Panc1 (cell line): ENCODE results near the gene C9orf85. TPM values are rescaled to one million over a fixed set of nuclear protein-coding genes. Genes with fewer than 3 reads are reported as not detected.

Source experiments
- ATAC-seq: fragments of 200-7000 bp; cut with Tn5 transposase; 2 replicates; pipeline ENCODE4 v1.9.1; 2020; ENCODE audit warnings: mild to moderate bottlenecking, moderate library complexity
- BruUV-seq: library from RNA; stranded (reverse); fragments of 400-500 nt; replicated peaks from 2 replicates; lab custom pipeline; 2021; lab: Mats Ljungman, UMichigan
- CTCF ChIA-PET: fragments of 300-600 bp; sonication (Branson Sonifier 250); formaldehyde crosslinking; loops from one replicate; lab custom pipeline; 2022; ENCODE audit warnings: antibody characterized with exemption; lab: Charles Lee
- POLR2A ChIA-PET: fragments of 300-600 bp; sonication (Branson Sonifier 250); formaldehyde crosslinking; loops from one replicate; lab custom pipeline; 2022; ENCODE audit warnings: antibody characterized with exemption; lab: Charles Lee
- DNase-seq: peaks from one replicate; pipeline ENCODE4 v3.0.0-alpha.2; 2010; ENCODE audit warnings: low read depth, low spot score
- H3K27ac ChIP-seq: 2 replicates; pipeline ENCODE4 v1.5.1; 2011; ENCODE audit warnings: mild to moderate bottlenecking, low read length, inconsistent platforms
- H3K27me3 ChIP-seq: fragments of 200-500 bp; sonication (Bioruptor generic); 2 replicates; pipeline ENCODE4 v1.6.0; 2014; ENCODE audit warnings: low read length, inconsistent platforms; ENCODE audit not compliant: control insufficient read depth, insufficient read depth
- H3K36me3 ChIP-seq: fragments of 200-500 bp; sonication (Bioruptor generic); 2 replicates; pipeline ENCODE4 v1.5.1; 2014; ENCODE audit warnings: inconsistent platforms, mild to moderate bottlenecking, low read length, moderate library complexity; ENCODE audit not compliant: control insufficient read depth, insufficient read depth
- H3K4me1 ChIP-seq: 2 replicates; pipeline ENCODE4 v1.5.1; 2011; ENCODE audit warnings: inconsistent platforms, mild to moderate bottlenecking, low read length, moderate library complexity; ENCODE audit not compliant: control insufficient read depth, insufficient read depth
- H3K4me3 ChIP-seq, 2 experiments: 2 replicates each; pipeline ENCODE4 v1.5.1; 2011 to 2012; ENCODE audit warnings: low read depth in 2 of 2, low read length in 2 of 2, mild to moderate bottlenecking in 2 of 2, inconsistent platforms in 1 of 2, moderate library complexity in 1 of 2
- H3K9me3 ChIP-seq: fragments of 200-500 bp; sonication (Bioruptor generic); 2 replicates; pipeline ENCODE4 v1.5.1; 2014; ENCODE audit warnings: low read depth, mild to moderate bottlenecking, inconsistent platforms, low read length, moderate library complexity; ENCODE audit not compliant: control insufficient read depth, insufficient read depth
- CTCF ChIP-seq: fragments of 450-650 bp; IDR thresholded peaks from 2 replicates; pipeline ENCODE4 v1.5.1; 2017; ENCODE audit warnings: mild to moderate bottlenecking
- POLR2AphosphoS5 ChIP-seq: IDR thresholded peaks from 2 replicates; pipeline ENCODE4 v1.6.1; 2012; ENCODE audit warnings: mild to moderate bottlenecking, low read depth, low read length, moderate library complexity
- SIN3A ChIP-seq: IDR thresholded peaks from 2 replicates; pipeline ENCODE4 v1.6.1; 2012; ENCODE audit warnings: low read depth, mild to moderate bottlenecking, low read length, moderate library complexity, borderline replicate concordance; ENCODE audit not compliant: insufficient read depth
- TCF7L2 ChIP-seq: IDR thresholded peaks from 2 replicates; pipeline ENCODE4 v1.6.1; 2011; ENCODE audit warnings: mild to moderate bottlenecking, low read depth, low read length, inconsistent platforms
- in situ Hi-C: cut with HindIII; loops from 2 replicates; pipeline ENCODE4 v1.10.0; 2016; ENCODE audit warnings: low sequenced_read_pairs, low pct_unique_long_range_greater_than_20kb
- intact Hi-C: fragments of 100-400 bp; cut with micrococcal nuclease; formaldehyde crosslinking; loops from one replicate; pipeline ENCODE4 v1.10.0; 2022; ENCODE audit not compliant: unreplicated experiment
- total RNA-seq: library from RNA; stranded (reverse); gene quantifications from one replicate; pipeline ENCODE4 v1.2.1, GENCODE V29; 2021; ENCODE audit not compliant: unreplicated experiment
- TF ChIP-seq, protein P1 (sequence below), 2 experiments: IDR thresholded peaks; 2 replicates each; pipeline ENCODE4 v1.6.1; 2011 to 2012; ENCODE audit warnings: low read depth in 2 of 2, control low read depth in 1 of 2, low read length in 1 of 2, mild to moderate bottlenecking in 1 of 2, moderate library complexity in 1 of 2; ENCODE audit not compliant: insufficient read depth in 1 of 2

C9orf85 gene
- total RNA-seq, 1 experiment from 2014 or later: 8.0 TPM

DNA sequence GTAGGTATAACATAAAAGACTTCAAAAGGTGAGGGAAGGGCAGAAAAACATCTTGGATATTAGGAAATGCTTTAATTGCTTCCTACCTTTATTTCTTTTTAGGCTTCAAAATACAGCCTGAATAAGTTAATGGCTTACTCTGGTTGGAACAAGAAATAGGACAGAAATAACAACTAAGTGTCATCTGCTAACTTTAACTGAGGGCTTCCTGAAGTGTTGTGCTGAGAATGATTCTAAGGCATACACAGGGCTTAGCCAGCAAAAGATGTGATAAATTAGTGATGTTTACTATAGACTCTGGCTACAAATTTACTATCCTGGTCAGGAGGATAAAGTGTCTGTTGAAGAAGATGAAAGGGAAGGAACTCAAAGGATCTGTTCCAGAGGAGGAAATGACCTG lies 34.6 kb upstream of the C9orf85 start:
- H3K9me3 ChIP-seq: peaks cover 15% of the 10 kb centered on the region; the same call in 1 of the 2 replicates

GRCh38 chr9:71878327-71879274 lies 32.8 kb upstream of the C9orf85 start:
- no TSS peak for BruUV-seq
- no peaks in the 10 kb centered on the region for H3K36me3 ChIP-seq
- ChIA-PET POLR2A (no interaction called here), CTCF (no interaction called here)
- no peaks in the 10 kb centered on the region for H3K27me3 ChIP-seq
- DNase-seq: no peak
- H3K4me3 ChIP-seq: no peak overlapping the region
- intact Hi-C loops: no loop called here
- no peak overlapping the region for H3K27ac ChIP-seq
- in situ Hi-C loops: no loop called here
- H3K4me1 ChIP-seq: no peaks in the 10 kb centered on the region
- peaks cover 15% of the 10 kb centered on the region; the same call in 1 of the 2 replicates for H3K9me3 ChIP-seq
- TF ChIP-seq, protein P1, sequence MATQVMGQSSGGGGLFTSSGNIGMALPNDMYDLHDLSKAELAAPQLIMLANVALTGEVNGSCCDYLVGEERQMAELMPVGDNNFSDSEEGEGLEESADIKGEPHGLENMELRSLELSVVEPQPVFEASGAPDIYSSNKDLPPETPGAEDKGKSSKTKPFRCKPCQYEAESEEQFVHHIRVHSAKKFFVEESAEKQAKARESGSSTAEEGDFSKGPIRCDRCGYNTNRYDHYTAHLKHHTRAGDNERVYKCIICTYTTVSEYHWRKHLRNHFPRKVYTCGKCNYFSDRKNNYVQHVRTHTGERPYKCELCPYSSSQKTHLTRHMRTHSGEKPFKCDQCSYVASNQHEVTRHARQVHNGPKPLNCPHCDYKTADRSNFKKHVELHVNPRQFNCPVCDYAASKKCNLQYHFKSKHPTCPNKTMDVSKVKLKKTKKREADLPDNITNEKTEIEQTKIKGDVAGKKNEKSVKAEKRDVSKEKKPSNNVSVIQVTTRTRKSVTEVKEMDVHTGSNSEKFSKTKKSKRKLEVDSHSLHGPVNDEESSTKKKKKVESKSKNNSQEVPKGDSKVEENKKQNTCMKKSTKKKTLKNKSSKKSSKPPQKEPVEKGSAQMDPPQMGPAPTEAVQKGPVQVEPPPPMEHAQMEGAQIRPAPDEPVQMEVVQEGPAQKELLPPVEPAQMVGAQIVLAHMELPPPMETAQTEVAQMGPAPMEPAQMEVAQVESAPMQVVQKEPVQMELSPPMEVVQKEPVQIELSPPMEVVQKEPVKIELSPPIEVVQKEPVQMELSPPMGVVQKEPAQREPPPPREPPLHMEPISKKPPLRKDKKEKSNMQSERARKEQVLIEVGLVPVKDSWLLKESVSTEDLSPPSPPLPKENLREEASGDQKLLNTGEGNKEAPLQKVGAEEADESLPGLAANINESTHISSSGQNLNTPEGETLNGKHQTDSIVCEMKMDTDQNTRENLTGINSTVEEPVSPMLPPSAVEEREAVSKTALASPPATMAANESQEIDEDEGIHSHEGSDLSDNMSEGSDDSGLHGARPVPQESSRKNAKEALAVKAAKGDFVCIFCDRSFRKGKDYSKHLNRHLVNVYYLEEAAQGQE (IDR thresholded peaks at IDR 0.05; ENCODE audit: insufficient read depth in 1 of 2, low read depth in 2 of 2, low read length in 1 of 2): no peak
- TF ChIP-seq CTCF (no peak), SIN3A (no peak), POLR2AphosphoS5 (no peak), TCF7L2 (no peak)
- ATAC-seq: no peak

More for the DNA sequence above, 34.6 kb upstream of the C9orf85 start:
- ChIA-PET CTCF (no interaction called here), POLR2A (no interaction called here)
- no peak overlapping the region for H3K27ac ChIP-seq
- in situ Hi-C loops (no loop called here), intact Hi-C loops (no loop called here)
- TF ChIP-seq TCF7L2: no peak
- TF ChIP-seq SIN3A: no peak
- no peak for TF ChIP-seq CTCF
- TF ChIP-seq POLR2AphosphoS5: no peak
- no peaks in the 10 kb centered on the region; the same call in 1 of the 2 replicates for H3K36me3 ChIP-seq
- H3K4me1 ChIP-seq: no peaks in the 10 kb centered on the region
- DNase-seq: no peak
- ATAC-seq: no peak
- no peak overlapping the region for H3K4me3 ChIP-seq
- no peaks in the 10 kb centered on the region for H3K27me3 ChIP-seq
- no TSS peak for BruUV-seq
